ACC112 (cell line): ENCODE results near the gene CLDN15.

Source experiments
- H2AFZ ChIP-seq: fragments of 200-600 bp; sonication (generic); one replicate; pipeline ENCODE4 v1.6.0; 2017; ENCODE audit warnings: antibody characterized with exemption, low read length; ENCODE audit not compliant: unreplicated experiment
- H3K27ac ChIP-seq: fragments of 200-600 bp; sonication (generic); 2 replicates; pipeline ENCODE4 v1.5.1; 2014; ENCODE audit warnings: low read depth, mild to moderate bottlenecking, antibody characterized with exemption, low read length, moderate library complexity
- H3K27me3 ChIP-seq: fragments of 200-600 bp; sonication (generic); 2 replicates; pipeline ENCODE4 v1.6.1; 2014; ENCODE audit warnings: mild to moderate bottlenecking, antibody characterized with exemption, low read length, moderate library complexity, mixed read lengths; ENCODE audit not compliant: insufficient read depth
- H3K36me3 ChIP-seq: fragments of 200-600 bp; sonication (generic); 2 replicates; pipeline ENCODE4 v1.6.1; 2016; ENCODE audit warnings: mild to moderate bottlenecking, antibody characterized with exemption, low read length, moderate library complexity, mixed read lengths; ENCODE audit not compliant: insufficient read depth
- H3K4me1 ChIP-seq: fragments of 200-600 bp; sonication (generic); one replicate; pipeline ENCODE4 v1.6.1; 2016; ENCODE audit warnings: low read length, mixed read lengths; ENCODE audit not compliant: insufficient read depth, unreplicated experiment, control insufficient read depth
- H3K4me3 ChIP-seq: fragments of 200-600 bp; sonication (generic); 2 replicates; pipeline ENCODE4 v1.5.1; 2014; ENCODE audit warnings: mild to moderate bottlenecking, low read depth, low read length
- H3K79me2 ChIP-seq: fragments of 200-600 bp; sonication (generic); one replicate; pipeline ENCODE4 v1.6.0; 2016; ENCODE audit warnings: low read length; ENCODE audit not compliant: control insufficient read depth, unreplicated experiment, insufficient read depth

The CLDN15 gene

GRCh38 chr7:101218236-101219125, 19.1 kb downstream of the CLDN15 start:
- H3K27ac ChIP-seq: peak overlapping the region; percentile 95; the same call in 1 of the 2 replicates
- peak overlapping the region; percentile 95 for H3K4me3 ChIP-seq
- H3K4me1 ChIP-seq: peaks cover 8% of the 10 kb centered on the region
- no peaks in the 10 kb centered on the region for H3K27me3 ChIP-seq
- peaks cover 6% of the 10 kb centered on the region; the same call in 1 of the 2 replicates for H3K36me3 ChIP-seq
- H2AFZ ChIP-seq: peak overlapping the region; percentile 77
- peaks cover 56% of the 10 kb centered on the region for H3K79me2 ChIP-seq

- no peaks in the 10 kb centered on the region for H3K27me3 ChIP-seq
- H3K79me2 ChIP-seq: peaks cover 56% of the 10 kb centered on the region
- peak within 1 kb of the TSS; percentile 95 for H3K4me3 ChIP-seq
- 0 out of 2 replicates have a peak, but pooled peaks cover 3% of the 10 kb centered on the region for H3K36me3 ChIP-seq
- peaks cover 8% of the 10 kb centered on the region for H3K4me1 ChIP-seq
- peak within 1 kb of the TSS; percentile 80 for H2AFZ ChIP-seq
- peak within 1 kb of the TSS; percentile 95 for H3K27ac ChIP-seq
These were observed 20.0 kb downstream of the CLDN15 start, which contains the start of the genes PLOD3 and ZNHIT1 for GRCh38 chr7:101217388-101218235. TSS of gene PLOD3 (minus strand) at chr7:101217581. CDS start at chr7:101217274, 307 bp downstream. TSS of gene ZNHIT1 (plus strand) at chr7:101218165. CDS start at chr7:101218196, 31 bp downstream.

GRCh38 chr7:101216860-101217387, 20.7 kb downstream of the CLDN15 start:
- Histone ChIP-seq H3K27ac (peak overlapping the region; percentile 95), H3K79me2 (peaks cover 56% of the 10 kb centered on the region), H3K4me3 (peak overlapping the region; percentile 95), H2AFZ (peak overlapping the region; percentile 15), H3K27me3 (no peaks in the 10 kb centered on the region), H3K4me1 (peaks cover 8% of the 10 kb centered on the region), H3K36me3 (0 out of 2 replicates have a peak, but pooled peaks cover 3% of the 10 kb centered on the region)

GRCh38 chr7:101216001-101216859, 21.4 kb downstream of the CLDN15 start:
- no peaks in the 10 kb centered on the region for H3K27me3 ChIP-seq
- H3K79me2 ChIP-seq: peaks cover 52% of the 10 kb centered on the region
- no peak overlapping the region for H2AFZ ChIP-seq
- no peak overlapping the region for H3K27ac ChIP-seq
- 0 out of 2 replicates have a peak, but pooled peaks cover 3% of the 10 kb centered on the region for H3K36me3 ChIP-seq
- peak overlapping the region; percentile 95 for H3K4me3 ChIP-seq
- peaks cover 8% of the 10 kb centered on the region for H3K4me1 ChIP-seq

GRCh38 chr7:101212014-101212413, 25.6 kb downstream of the CLDN15 start:
- Histone ChIP-seq H3K79me2 (peaks cover 22% of the 10 kb centered on the region), H3K27me3 (no peaks in the 10 kb centered on the region), H3K27ac (no peak overlapping the region), H2AFZ (no peak overlapping the region), H3K4me1 (peaks cover 8% of the 10 kb centered on the region), H3K4me3 (no peak overlapping the region), H3K36me3 (peaks cover 5% of the 10 kb centered on the region; the same call in 1 of the 2 replicates)

- Histone ChIP-seq H3K27me3 (no peaks in the 10 kb centered on the region), H2AFZ (no peak overlapping the region), H3K79me2 (peaks cover 17% of the 10 kb centered on the region), H3K4me3 (no peak overlapping the region), H3K36me3 (peaks cover 5% of the 10 kb centered on the region; the same call in 1 of the 2 replicates), H3K27ac (no peak overlapping the region), H3K4me1 (peaks cover 8% of the 10 kb centered on the region)
These were observed 26.1 kb downstream of the CLDN15 start for GRCh38 chr7:101211501-101211900.

- H3K36me3 ChIP-seq: peaks cover 5% of the 10 kb centered on the region; the same call in 1 of the 2 replicates
- H3K4me3 ChIP-seq: no peak overlapping the region
- H3K27me3 ChIP-seq: no peaks in the 10 kb centered on the region
- no peaks in the 10 kb centered on the region for H3K4me1 ChIP-seq
- H3K27ac ChIP-seq: no peak overlapping the region
- H2AFZ ChIP-seq: no peak overlapping the region
- H3K79me2 ChIP-seq: peaks cover 4% of the 10 kb centered on the region
These were observed 27.5 kb downstream of the CLDN15 start for GRCh38 chr7:101210143-101210542.

- peaks cover 2% of the 10 kb centered on the region; the same call in 1 of the 2 replicates for H3K36me3 ChIP-seq
- H3K27ac ChIP-seq: no peak overlapping the region
- no peaks in the 10 kb centered on the region for H3K79me2 ChIP-seq
- H3K4me1 ChIP-seq: no peaks in the 10 kb centered on the region
- no peaks in the 10 kb centered on the region for H3K27me3 ChIP-seq
- no peak overlapping the region for H2AFZ ChIP-seq
- no peak overlapping the region for H3K4me3 ChIP-seq
These were observed 28.8 kb downstream of the CLDN15 start for GRCh38 chr7:101208794-101209193.

GRCh38 chr7:101207459-101207858, 30.1 kb downstream of the CLDN15 start:
- H3K4me1 ChIP-seq: no peaks in the 10 kb centered on the region
- no peak overlapping the region for H3K4me3 ChIP-seq
- no peaks in the 10 kb centered on the region for H3K79me2 ChIP-seq
- no peak overlapping the region for H3K27ac ChIP-seq
- peaks cover 4% of the 10 kb centered on the region; the same call in 1 of the 2 replicates for H3K27me3 ChIP-seq
- peaks cover 2% of the 10 kb centered on the region; the same call in 1 of the 2 replicates for H3K36me3 ChIP-seq
- no peak overlapping the region for H2AFZ ChIP-seq
